ENCODE results near the gene TMEM198. TPM values are rescaled to one million over a fixed set of nuclear protein-coding genes. Genes with fewer than 3 reads are reported as not detected.

The TMEM198 gene
- total and polyA plus RNA-seq, 9 of the 15 experiments (the other 6 are each of a cell fraction or from before 2014, with no cell fraction given), result 0.03 to 3.8 (median 1.0) TPM

- TF ChIP-seq RFX7 (CRISPR knock-in tag; IDR thresholded peaks at IDR 0.05) (no peak), THRAP3 (IDR thresholded peaks at IDR 0.05; ENCODE audit: borderline replicate concordance) (no peak), NFXL1 (CRISPR knock-in tag; IDR thresholded peaks at IDR 0.05) (no peak), HDGF (IDR thresholded peaks at IDR 0.05) (no peak), SRSF3 (IDR thresholded peaks at IDR 0.05; ENCODE audit: insufficient read depth, low read length) (no peak), MCM3 (IDR thresholded peaks at IDR 0.05) (no peak), GATAD2A (IDR thresholded peaks at IDR 0.05) (no peak), HDAC3 (IDR thresholded peaks at IDR 0.05; ENCODE audit: borderline replicate concordance, partially characterized antibody) (no peak), HINFP (tag; conservative IDR thresholded peaks at IDR 0.05; ENCODE audit: low read depth) (no peak), RBM22 (IDR thresholded peaks at IDR 0.05; ENCODE audit: low read depth, low read length, poor library complexity, severe bottlenecking) (peak; percentile 98), MTA1 (IDR thresholded peaks at IDR 0.05; ENCODE audit: borderline replicate concordance) (peak; percentile 95), BRF1 (IDR thresholded peaks at IDR 0.05; ENCODE audit: borderline replicate concordance, extremely low read depth, insufficient read length) (no peak), ZNF512 (tag; IDR thresholded peaks at IDR 0.05) (no peak), ZBED1 (IDR thresholded peaks at IDR 0.05) (no peak; the same call in 1 of the 2 replicates), MAX (CRISPR knock-in tag; IDR thresholded peaks at IDR 0.05) (peak; percentile 54; the same call in 1 of the 2 replicates), ADNP (tag; IDR thresholded peaks at IDR 0.05) (no peak), ZBTB34 (CRISPR knock-in tag; IDR thresholded peaks at IDR 0.05) (no peak), E2F3 (CRISPR knock-in tag; IDR thresholded peaks at IDR 0.05) (no peak)
- TF ChIP-seq, protein P1, sequence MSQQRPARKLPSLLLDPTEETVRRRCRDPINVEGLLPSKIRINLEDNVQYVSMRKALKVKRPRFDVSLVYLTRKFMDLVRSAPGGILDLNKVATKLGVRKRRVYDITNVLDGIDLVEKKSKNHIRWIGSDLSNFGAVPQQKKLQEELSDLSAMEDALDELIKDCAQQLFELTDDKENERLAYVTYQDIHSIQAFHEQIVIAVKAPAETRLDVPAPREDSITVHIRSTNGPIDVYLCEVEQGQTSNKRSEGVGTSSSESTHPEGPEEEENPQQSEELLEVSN (IDR thresholded peaks at IDR 0.05; ENCODE audit: borderline replicate concordance in 1 of 2, extremely low read depth in 1 of 2, insufficient read depth in 1 of 2, insufficient read length in 1 of 2, low read depth in 1 of 2, low read length in 1 of 2, poor library complexity in 1 of 2, severe bottlenecking in 1 of 2), result peak in 1 of 2 experiments; percentile 14
- TF ChIP-seq, protein P2, sequence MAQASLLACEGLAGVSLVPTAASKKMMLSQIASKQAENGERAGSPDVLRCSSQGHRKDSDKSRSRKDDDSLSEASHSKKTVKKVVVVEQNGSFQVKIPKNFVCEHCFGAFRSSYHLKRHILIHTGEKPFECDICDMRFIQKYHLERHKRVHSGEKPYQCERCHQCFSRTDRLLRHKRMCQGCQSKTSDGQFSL (CRISPR knock-in tag; IDR thresholded peaks at IDR 0.05), result peak; percentile 100
- TF ChIP-seq, protein P2 (tag; IDR thresholded peaks at IDR 0.05), result peak in 1 of 2 experiments; percentile 99; a peak in 2 of 4 replicates
Measured at GRCh38 chr2:219597552-219598307, 53.9 kb downstream of the TMEM198 start, which contains the start of gene STK11IP (continued).

All from K562 (cell line).